Neural cell (in vitro differentiated cells): ENCODE results near the gene TSPAN33.

Experiments
- EP300 ChIP-seq: fragments of 450-650 bp; conservative IDR thresholded peaks from 2 replicates; pipeline ENCODE4 v1.6.1; 2014; ENCODE audit warnings: antibody characterized with exemption, mild to moderate bottlenecking, moderate library complexity; ENCODE audit not compliant: poor library complexity, severe bottlenecking
- EZH2 ChIP-seq: fragments of 200-600, 300-800 bp; shearing (Covaris generic), sonication (generic); IDR thresholded peaks from 2 replicates; pipeline ENCODE4 v1.6.1; 2014; ENCODE audit warnings: antibody characterized with exemption, low read length, borderline replicate concordance, mild to moderate bottlenecking; ENCODE audit not compliant: insufficient read depth, poor library complexity, severe bottlenecking
- MXI1 ChIP-seq: fragments of 450-650 bp; conservative IDR thresholded peaks from 2 replicates; pipeline ENCODE4 v1.6.1; 2014; ENCODE audit warnings: antibody characterized with exemption, mild to moderate bottlenecking; ENCODE audit not compliant: poor library complexity, severe bottlenecking
- POLR2AphosphoS5 ChIP-seq: IDR thresholded peaks from 2 replicates; pipeline ENCODE4 v1.6.1; 2012
- RAD21 ChIP-seq: fragments of 450-650 bp; conservative IDR thresholded peaks from 2 replicates; pipeline ENCODE4 v1.6.1; 2014; ENCODE audit warnings: antibody characterized with exemption, mild to moderate bottlenecking, moderate library complexity
- SMC3 ChIP-seq: fragments of 450-650 bp; conservative IDR thresholded peaks from 2 replicates; pipeline ENCODE4 v1.6.1; 2014; ENCODE audit warnings: antibody characterized with exemption, mild to moderate bottlenecking, moderate library complexity; ENCODE audit not compliant: poor library complexity
- TAF1 ChIP-seq: IDR thresholded peaks from 2 replicates; pipeline ENCODE4 v1.6.1; 2012; ENCODE audit warnings: low read depth
- TF ChIP-seq, protein P1 (sequence below): fragments of 450-650 bp; IDR thresholded peaks from 2 replicates; pipeline ENCODE4 v1.5.1; 2014; ENCODE audit warnings: antibody characterized with exemption, mild to moderate bottlenecking, moderate library complexity; ENCODE audit not compliant: poor library complexity, severe bottlenecking
- TF ChIP-seq, protein P2 (sequence below): IDR thresholded peaks from 2 replicates; pipeline ENCODE4 v1.6.1; 2012; ENCODE audit warnings: borderline replicate concordance

DNA sequence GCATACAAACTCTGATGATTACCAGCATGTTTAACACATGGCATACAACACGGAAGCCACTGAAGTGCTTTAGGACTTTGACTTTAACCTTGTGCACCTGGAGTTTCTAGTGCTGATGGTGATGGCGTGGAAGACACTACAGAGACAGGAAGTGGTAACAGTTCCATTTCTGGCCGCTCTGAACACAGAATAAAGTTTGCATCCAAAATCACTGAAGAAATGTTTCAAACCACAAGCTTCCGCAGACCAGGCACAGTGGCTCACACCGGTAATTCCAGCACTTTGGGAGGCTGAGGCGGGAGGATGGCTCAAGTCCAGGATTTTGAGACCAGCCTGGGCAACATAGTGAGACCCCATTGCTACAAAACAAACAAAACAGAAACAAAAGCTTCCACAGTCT lies 49.2 kb upstream of the TSPAN33 start:
- TF ChIP-seq EP300 = no peak
- TF ChIP-seq, protein P1, sequence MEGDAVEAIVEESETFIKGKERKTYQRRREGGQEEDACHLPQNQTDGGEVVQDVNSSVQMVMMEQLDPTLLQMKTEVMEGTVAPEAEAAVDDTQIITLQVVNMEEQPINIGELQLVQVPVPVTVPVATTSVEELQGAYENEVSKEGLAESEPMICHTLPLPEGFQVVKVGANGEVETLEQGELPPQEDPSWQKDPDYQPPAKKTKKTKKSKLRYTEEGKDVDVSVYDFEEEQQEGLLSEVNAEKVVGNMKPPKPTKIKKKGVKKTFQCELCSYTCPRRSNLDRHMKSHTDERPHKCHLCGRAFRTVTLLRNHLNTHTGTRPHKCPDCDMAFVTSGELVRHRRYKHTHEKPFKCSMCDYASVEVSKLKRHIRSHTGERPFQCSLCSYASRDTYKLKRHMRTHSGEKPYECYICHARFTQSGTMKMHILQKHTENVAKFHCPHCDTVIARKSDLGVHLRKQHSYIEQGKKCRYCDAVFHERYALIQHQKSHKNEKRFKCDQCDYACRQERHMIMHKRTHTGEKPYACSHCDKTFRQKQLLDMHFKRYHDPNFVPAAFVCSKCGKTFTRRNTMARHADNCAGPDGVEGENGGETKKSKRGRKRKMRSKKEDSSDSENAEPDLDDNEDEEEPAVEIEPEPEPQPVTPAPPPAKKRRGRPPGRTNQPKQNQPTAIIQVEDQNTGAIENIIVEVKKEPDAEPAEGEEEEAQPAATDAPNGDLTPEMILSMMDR = no peak
- no peak for TF ChIP-seq TAF1
- TF ChIP-seq, protein P2, sequence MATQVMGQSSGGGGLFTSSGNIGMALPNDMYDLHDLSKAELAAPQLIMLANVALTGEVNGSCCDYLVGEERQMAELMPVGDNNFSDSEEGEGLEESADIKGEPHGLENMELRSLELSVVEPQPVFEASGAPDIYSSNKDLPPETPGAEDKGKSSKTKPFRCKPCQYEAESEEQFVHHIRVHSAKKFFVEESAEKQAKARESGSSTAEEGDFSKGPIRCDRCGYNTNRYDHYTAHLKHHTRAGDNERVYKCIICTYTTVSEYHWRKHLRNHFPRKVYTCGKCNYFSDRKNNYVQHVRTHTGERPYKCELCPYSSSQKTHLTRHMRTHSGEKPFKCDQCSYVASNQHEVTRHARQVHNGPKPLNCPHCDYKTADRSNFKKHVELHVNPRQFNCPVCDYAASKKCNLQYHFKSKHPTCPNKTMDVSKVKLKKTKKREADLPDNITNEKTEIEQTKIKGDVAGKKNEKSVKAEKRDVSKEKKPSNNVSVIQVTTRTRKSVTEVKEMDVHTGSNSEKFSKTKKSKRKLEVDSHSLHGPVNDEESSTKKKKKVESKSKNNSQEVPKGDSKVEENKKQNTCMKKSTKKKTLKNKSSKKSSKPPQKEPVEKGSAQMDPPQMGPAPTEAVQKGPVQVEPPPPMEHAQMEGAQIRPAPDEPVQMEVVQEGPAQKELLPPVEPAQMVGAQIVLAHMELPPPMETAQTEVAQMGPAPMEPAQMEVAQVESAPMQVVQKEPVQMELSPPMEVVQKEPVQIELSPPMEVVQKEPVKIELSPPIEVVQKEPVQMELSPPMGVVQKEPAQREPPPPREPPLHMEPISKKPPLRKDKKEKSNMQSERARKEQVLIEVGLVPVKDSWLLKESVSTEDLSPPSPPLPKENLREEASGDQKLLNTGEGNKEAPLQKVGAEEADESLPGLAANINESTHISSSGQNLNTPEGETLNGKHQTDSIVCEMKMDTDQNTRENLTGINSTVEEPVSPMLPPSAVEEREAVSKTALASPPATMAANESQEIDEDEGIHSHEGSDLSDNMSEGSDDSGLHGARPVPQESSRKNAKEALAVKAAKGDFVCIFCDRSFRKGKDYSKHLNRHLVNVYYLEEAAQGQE = no peak
- no peak for TF ChIP-seq POLR2AphosphoS5
- TF ChIP-seq EZH2 = no peak
- TF ChIP-seq SMC3 = no peak
- TF ChIP-seq RAD21 = no peak
- no peak for TF ChIP-seq MXI1
